NOMO-1 treated with dmso at 0.1 percent for 144 hours (cell line): Measurements from ENCODE around the gene KLHDC7A.
"Not testable (repeated sequence)": the region's sequence is repeated elsewhere in the genome, so short reads cannot be mapped to it uniquely, and the experiment has no call there.

Experiments
- DNase-seq: peaks from one replicate; lab custom pipeline; 2025; ENCODE audit not compliant: unreplicated experiment; lab: John Stamatoyannopoulos, UW

Gene KLHDC7A

DNA sequence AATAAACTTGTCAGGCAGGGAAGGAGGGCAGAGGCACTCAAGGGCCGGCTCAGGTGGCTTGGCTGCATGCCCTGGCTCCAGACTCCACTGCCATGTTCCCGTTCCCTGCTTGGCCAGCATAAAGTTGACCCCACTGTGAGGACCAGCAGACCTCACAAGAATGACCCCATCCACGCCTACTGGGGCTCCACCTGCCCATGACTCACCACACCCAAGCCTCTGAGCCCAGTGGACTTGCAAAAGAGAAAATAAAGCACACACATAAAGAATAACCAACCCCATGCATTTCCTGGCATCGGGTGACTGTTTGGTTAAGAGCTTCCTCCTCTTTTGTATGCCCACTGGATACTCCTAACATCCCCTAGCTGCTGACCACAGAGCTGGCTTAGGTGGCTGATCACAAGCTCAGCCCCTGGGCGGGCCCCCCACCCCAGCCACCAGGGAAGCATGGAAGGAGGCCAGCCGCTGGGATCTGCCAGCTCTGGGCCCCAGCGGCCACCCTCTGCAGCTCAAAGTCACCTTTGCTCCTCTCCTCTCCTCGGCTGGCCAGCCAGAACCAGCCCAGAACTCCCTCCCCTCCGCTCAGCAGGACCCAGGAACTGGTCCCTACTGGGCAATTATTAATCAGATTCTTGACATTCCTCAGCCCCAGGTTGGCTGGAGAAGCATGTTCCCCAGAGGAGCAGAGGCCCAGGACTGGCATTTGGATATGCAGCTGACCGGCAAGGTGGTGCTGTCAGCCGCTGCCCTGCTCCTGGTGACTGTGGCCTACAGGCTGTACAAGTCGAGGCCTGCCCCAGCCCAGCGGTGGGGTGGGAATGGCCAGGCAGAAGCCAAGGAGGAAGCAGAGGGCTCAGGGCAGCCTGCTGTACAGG lies at the start of gene KLHDC7A:
Gene KLHDC7A, plus strand, starts transcription at position 616 of the 875 bp plus-strand sequence. Its CDS starts 52 bp downstream, at position 668.
- DNase-seq, result no peak

GRCh38 chr1:18434041-18434440 lies 46.7 kb upstream of the KLHDC7A start:
- DNase-seq, result no peak

- no peak for DNase-seq
Measured at GRCh38 chr1:18440385-18441226, 40.1 kb upstream of the KLHDC7A start.

GRCh38 chr1:18443587-18444520 lies 36.9 kb upstream of the KLHDC7A start:
- no peak for DNase-seq

DNA sequence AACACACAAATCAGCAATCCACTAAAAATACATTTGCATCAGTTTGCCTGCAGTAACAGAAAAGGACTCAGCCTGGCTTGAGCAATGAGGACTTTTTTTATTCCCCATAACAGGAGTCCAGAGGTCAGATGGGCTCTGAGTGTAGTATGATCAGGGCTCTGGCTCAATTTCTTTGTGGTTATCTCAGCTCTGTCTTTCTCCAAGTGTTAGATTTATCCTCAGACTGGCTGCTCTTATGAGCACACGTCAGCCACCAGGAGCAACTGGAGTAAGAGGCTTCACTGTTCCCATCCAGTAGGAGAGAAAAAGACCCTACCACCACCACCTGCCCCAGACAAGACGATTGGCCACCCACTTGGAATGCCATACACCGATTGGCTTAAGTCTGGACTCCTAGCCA lies 36.2 kb upstream of the KLHDC7A start:
- no peak for DNase-seq

DNA sequence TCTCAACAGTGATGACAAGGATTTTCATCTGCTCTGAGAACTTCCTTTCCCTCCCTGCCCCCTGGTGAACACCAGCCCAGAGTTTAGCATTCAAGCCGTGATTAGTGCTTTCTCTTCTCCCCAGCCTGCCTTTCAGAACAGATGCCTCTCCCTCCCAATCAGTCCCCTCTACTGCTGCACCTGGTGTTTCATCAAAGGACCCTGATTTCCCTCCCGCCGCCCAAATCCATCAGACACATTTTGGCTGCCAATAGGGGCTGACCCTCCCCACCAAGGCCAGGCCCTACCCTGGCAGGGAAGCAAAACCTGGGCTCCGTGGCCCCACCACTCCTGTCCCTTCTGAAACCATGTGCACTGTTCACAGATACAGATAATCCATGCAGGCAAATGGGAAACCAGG lies 34.0 kb upstream of the KLHDC7A start:
- no peak for DNase-seq

GRCh38 chr1:18447509-18448220 lies 33.1 kb upstream of the KLHDC7A start:
- DNase-seq, result no peak

GRCh38 chr1:18448889-18449288 lies 31.8 kb upstream of the KLHDC7A start:
- DNase-seq, result no peak

DNA sequence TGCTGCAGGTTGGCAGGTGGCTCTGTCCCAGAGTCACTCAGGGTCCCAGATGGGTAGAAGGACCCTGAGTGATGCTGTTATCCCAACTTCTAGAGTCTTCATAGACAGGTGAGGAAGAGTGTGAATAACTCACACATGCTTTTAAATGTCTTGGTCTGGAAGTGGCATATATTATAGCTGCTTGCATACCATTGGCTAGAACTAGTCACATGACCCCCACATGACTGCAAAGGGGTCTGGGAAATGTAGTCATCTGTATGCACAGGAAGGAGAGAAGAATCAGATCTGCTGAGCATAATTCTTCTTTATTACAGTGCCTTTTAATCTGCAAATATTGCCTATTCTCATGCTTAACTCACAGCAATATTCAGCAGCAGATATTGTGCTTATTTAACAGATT lies 28.2 kb upstream of the KLHDC7A start:
- no peak for DNase-seq

- DNase-seq, result no peak
Measured at GRCh38 chr1:18458133-18459092, 22.3 kb upstream of the KLHDC7A start.

DNA sequence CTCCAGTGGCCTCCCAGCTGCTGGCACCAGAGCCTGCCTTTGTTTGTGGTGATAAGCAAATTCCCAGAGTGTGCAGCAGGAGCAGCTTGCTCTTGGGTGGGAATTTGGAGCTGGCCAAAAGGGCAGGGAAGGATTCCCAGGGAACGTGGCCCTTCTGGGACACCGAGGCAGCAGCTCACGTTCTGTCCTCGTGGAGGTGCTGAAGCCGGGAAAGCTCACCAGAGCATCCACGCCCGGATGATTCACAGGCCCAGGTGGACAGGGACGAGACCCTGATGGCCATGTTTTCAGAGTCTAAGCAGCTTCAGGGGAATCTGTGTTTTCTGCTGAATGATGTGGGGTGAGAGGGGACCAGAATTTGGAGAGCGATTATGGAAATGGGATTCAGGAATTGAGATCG lies 19.1 kb upstream of the KLHDC7A start:
- no peak for DNase-seq

- DNase-seq, result not testable (repeated sequence)
Measured at GRCh38 chr1:18462517-18462916, 18.2 kb upstream of the KLHDC7A start.

DNA sequence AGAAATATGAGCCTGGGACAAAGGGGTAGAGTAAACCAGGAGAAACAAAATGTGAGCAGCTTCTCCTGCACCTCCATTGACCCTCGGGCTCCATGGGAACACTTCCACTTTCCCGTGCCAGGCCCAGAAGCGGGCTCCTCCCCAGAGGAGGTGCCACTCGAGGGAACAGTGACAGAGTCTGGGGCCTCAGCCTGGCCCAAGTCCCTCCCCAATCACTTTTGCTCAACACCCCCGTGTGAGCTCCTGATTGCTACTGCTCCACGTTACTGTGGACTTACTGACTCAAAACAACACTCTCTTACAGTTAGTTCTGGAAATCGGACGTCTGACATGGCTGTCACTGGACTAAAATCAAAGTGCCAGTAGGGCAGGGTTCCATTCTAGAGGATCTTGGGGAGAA lies 17.7 kb upstream of the KLHDC7A start:
- no peak for DNase-seq

DNA sequence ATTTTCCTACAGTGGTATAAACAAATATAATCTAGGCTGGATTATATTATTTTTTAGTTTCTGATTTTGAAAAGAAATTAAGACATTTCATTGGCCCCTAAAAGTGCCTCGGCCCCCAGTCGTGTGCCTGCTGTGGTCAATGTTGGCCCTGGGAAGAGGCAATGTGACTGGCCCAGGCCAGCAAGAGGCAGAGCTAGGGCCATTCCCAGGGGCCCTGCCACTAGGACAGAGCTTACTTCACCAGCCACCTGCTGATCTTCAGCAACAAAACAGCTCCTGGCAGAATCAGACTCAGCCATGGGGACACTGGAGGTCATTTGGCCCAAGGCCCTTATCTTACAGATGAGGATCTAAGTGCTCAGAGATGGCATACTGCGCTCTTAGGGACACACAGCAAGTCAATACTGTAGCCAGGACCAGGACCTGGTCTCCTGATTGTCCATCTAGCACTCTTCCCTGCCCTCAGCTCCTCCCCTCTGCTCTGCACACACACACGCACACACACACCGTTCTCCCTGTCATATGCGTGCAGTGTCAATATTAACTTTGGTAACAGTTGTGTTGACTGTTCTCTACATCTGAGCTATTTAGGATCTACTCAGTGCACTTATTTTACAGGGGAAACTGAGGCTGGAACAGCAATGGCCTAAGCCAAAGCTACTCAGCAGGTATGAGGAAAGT lies 16.6 kb upstream of the KLHDC7A start:
- DNase-seq, result no peak

- DNase-seq, result no peak
Measured at GRCh38 chr1:18464665-18465050, 16.1 kb upstream of the KLHDC7A start.

- no peak for DNase-seq
Measured at GRCh38 chr1:18466676-18467075, 14.1 kb upstream of the KLHDC7A start.

- no peak for DNase-seq
Measured at GRCh38 chr1:18468570-18468969, 12.2 kb upstream of the KLHDC7A start.

GRCh38 chr1:18469514-18469913 lies 11.2 kb upstream of the KLHDC7A start:
- DNase-seq, result no peak
